T-cell (primary cell): ENCODE measurements around the gene ERG. TPM values are rescaled to one million over a fixed set of nuclear protein-coding genes. Genes with fewer than 3 reads are reported as not detected.

Experiments
- ATAC-seq, 4 experiments: fragments of 200-7000 bp in 3 of 4; fragments of 150-1000 bp in 1 of 4; cut with Tn5 transposase; replicated peaks in 1 of 4; 1 replicate in 3 of 4; 2 replicates in 1 of 4; pipeline ENCODE4 v1.10.0; 2021; ENCODE audit warnings: moderate library complexity in 3 of 4, mild to moderate bottlenecking in 2 of 4, moderate number of reproducible peaks in 1 of 4
- CTCF ChIA-PET, 2 donors: fragments of 300-600 bp; sonication (Branson Sonifier 250); formaldehyde crosslinking; loops; one replicate each; lab custom pipeline; 2022; ENCODE audit warnings: antibody characterized with exemption in 2 of 2; lab: Charles Lee
- POLR2A ChIA-PET, 2 donors: fragments of 300-600 bp; sonication (Branson Sonifier 250); formaldehyde crosslinking; loops; one replicate each; lab custom pipeline; 2022; ENCODE audit warnings: antibody characterized with exemption in 2 of 2; lab: Charles Lee
- DNase-seq, 35 experiments: peaks; one replicate each; pipeline versions ENCODE4 v3.0.0 to v3.0.0-alpha.2; 2013 to 2023
- H3K27ac ChIP-seq: one replicate; pipeline ENCODE4 v1.5.1; 2013; ENCODE audit warnings: low read length
- H3K27me3 ChIP-seq, 2 experiments: replicated peaks in 1 of 2; 1 replicate in 1 of 2; 2 replicates in 1 of 2; pipeline versions ENCODE4 v1.6.1 to v1.7.0; 2013; ENCODE audit warnings: low read length in 1 of 2, mixed read lengths in 1 of 2; ENCODE audit not compliant: control insufficient read depth in 2 of 2, insufficient read depth in 2 of 2; ENCODE audit errors: extremely low read depth in 1 of 2
- H3K36me3 ChIP-seq, 2 donors: 1 replicate in 1 of 2; 2 replicates in 1 of 2; pipeline versions ENCODE4 v1.6.1 to v1.7.0; 2013; ENCODE audit warnings: low read length in 1 of 2; ENCODE audit not compliant: control insufficient read depth in 2 of 2, insufficient read depth in 1 of 2; ENCODE audit errors: extremely low read depth in 1 of 2
- H3K4me1 ChIP-seq, 2 experiments: 1 replicate in 1 of 2; 2 replicates in 1 of 2; pipeline versions ENCODE4 v1.6.1 to v1.7.0; 2013; ENCODE audit warnings: low read length in 2 of 2, mixed read lengths in 1 of 2; ENCODE audit not compliant: insufficient read depth in 2 of 2, control insufficient read depth in 1 of 2; ENCODE audit errors: extremely low read depth in 1 of 2
- H3K4me3 ChIP-seq, 2 donors: 1 replicate in 1 of 2; 2 replicates in 1 of 2; pipeline versions ENCODE4 v1.5.1 to v1.7.0; 2013; ENCODE audit warnings: mild to moderate bottlenecking in 2 of 2, low read length in 1 of 2, moderate library complexity in 1 of 2; ENCODE audit not compliant: control insufficient read depth in 1 of 2; ENCODE audit errors: extremely low read depth in 1 of 2
- H3K9me3 ChIP-seq: 2 replicates; pipeline ENCODE4 v1.7.0; 2013
- H3K27ac Mint-ChIP-seq, 2 donors: one replicate each; pipeline ENCODE4 v1.8.0; 2020 to 2021; ENCODE audit warnings: mild to moderate bottlenecking in 2 of 2, mixed read lengths in 2 of 2
- H3K27me3 Mint-ChIP-seq, 2 donors: one replicate each; pipeline ENCODE4 v1.8.0; 2021 to 2022; ENCODE audit warnings: mixed read lengths in 2 of 2
- H3K36me3 Mint-ChIP-seq: one replicate; pipeline ENCODE4 v1.8.0; 2021; ENCODE audit warnings: mixed read lengths
- H3K4me1 Mint-ChIP-seq, 3 donors: one replicate each; pipeline ENCODE4 v1.8.0; 2020 to 2022; ENCODE audit warnings: mixed read lengths in 3 of 3, mild to moderate bottlenecking in 1 of 3
- H3K4me3 Mint-ChIP-seq, 3 donors: one replicate each; pipeline ENCODE4 v1.8.0; 2020 to 2022; ENCODE audit warnings: mild to moderate bottlenecking in 3 of 3, mixed read lengths in 3 of 3, moderate library complexity in 3 of 3
- H3K9me3 Mint-ChIP-seq, 3 donors: one replicate each; pipeline ENCODE4 v1.8.0; 2020 to 2022; ENCODE audit warnings: mixed read lengths in 3 of 3
- WGBS: methylation state at CpG from one replicate; pipeline ENCODE4 v1.1.5; 2013; ENCODE audit warnings: missing lambda C conversion rate; ENCODE audit not compliant: insufficient coverage; 5-methylcytosine and 5-hydroxymethylcytosine counted together
- total RNA-seq, 35 experiments: library from RNA in 6 of 35; stranded (reverse) in 6 of 35; fragments of 120-200 nt in 1 of 35; gene quantifications; one replicate each; pipeline versions ENCODE4 v1.2.1 to v1.2.4 and lab custom pipeline; 2013 to 2026

The ERG gene
- total RNA-seq, 5 donors from 2014 or later (not counting 1 experiment from before 2014, with no cell fraction given): 0.54 to 1.5 (median 0.85) TPM; not detected in 1

DNA sequence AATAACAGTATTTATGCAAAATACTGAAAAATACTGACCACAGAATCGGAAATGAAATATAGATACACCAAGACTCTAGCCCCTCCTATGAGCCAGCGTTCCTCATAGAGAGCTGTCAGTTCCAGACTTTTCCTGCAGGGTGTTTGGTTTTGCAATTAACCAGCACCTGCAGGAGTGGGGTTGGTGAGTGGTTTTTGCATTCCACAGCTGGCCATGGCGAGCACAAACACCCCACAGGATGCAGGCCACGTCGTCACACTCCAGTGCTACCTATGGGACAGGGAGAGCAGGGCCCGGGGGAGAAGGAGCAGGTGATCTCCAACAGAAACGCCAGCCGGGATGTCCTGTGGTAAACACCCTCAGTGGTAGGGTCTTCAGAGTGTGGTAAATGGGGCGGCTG, 94.1 kb downstream of the ERG start:
- CTCF ChIA-PET: no interaction called here
- H3K4me1 Mint-ChIP-seq: no peaks in the 10 kb centered on the region
- H3K27me3 ChIP-seq: peaks cover 0 to 11% of the 10 kb centered on the region in 2 experiments
- H3K36me3 Mint-ChIP-seq: no peaks in the 10 kb centered on the region
- H3K4me1 ChIP-seq: no peaks in the 10 kb centered on the region
- H3K9me3 ChIP-seq: no peaks in the 10 kb centered on the region
- DNase-seq: no peak
- H3K9me3 Mint-ChIP-seq: no peaks in the 10 kb centered on the region
- POLR2A ChIA-PET: no interaction called here
- no peaks in the 10 kb centered on the region for H3K36me3 ChIP-seq
- H3K4me3 ChIP-seq: no peak overlapping the region
- no peak overlapping the region for H3K27ac ChIP-seq
- no CpG with 5 or more reads among the region's 9 CpGs for WGBS
- no peak overlapping the region for H3K4me3 Mint-ChIP-seq
- ATAC-seq: no peak
- no peak overlapping the region for H3K27ac Mint-ChIP-seq
- H3K27me3 Mint-ChIP-seq: peaks cover 8 to 17% of the 10 kb centered on the region in 2 donors

DNA sequence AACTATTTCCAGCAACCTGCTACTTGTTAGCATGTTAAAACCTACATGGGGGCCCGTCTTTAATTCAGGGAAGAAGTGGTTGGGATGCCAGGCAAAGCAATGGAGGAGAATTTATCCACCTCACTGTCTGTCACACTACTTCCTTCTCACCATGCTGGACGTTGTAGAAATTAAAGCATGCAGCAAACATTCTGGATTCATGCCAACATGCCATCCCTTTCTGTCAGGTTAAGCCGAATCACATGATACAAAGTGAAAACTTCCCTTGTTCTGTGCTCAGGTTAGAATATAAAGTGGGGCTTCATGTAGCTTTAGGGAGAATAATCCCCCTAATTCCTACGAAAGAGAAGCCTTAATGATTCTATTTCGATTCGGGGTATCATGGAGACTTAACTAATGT, 95.5 kb downstream of the ERG start:
- no peaks in the 10 kb centered on the region for H3K36me3 ChIP-seq
- H3K4me3 Mint-ChIP-seq: no peak overlapping the region
- no peak overlapping the region for H3K27ac Mint-ChIP-seq
- ATAC-seq: no peak
- H3K27me3 Mint-ChIP-seq: peaks cover 8 to 17% of the 10 kb centered on the region in 2 donors
- no CpG with 5 or more reads among the region's 6 CpGs for WGBS
- ChIA-PET CTCF (no interaction called here), POLR2A (no interaction called here)
- H3K9me3 ChIP-seq: no peaks in the 10 kb centered on the region
- no peaks in the 10 kb centered on the region for H3K9me3 Mint-ChIP-seq
- DNase-seq: no peak
- no peaks in the 10 kb centered on the region for H3K4me1 ChIP-seq
- no peak overlapping the region for H3K4me3 ChIP-seq
- no peak overlapping the region for H3K27ac ChIP-seq
- H3K27me3 ChIP-seq: peaks cover 0 to 11% of the 10 kb centered on the region in 2 experiments
- no peaks in the 10 kb centered on the region for H3K4me1 Mint-ChIP-seq
- no peaks in the 10 kb centered on the region for H3K36me3 Mint-ChIP-seq

DNA sequence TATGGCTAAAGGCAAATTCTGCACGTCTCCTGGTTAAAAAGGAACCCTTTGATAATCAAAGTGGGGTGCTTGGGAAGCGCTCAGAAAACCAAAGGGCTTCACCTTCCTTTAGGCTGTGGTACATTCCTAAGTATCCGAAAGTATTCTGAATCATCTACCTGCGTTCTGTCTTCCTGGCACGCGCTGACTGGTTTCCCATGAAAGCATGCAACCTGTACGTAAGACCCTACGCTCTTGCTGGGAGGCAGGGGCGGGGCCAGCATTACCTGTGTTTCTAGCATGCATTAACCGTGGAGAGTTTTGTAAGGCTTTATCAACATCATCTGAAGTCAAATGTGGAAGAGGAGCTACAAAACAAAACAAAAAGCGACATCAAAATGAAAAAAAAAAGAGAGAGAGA, 96.0 kb downstream of the ERG start:
- peaks cover 8 to 17% of the 10 kb centered on the region in 2 donors for H3K27me3 Mint-ChIP-seq
- Histone ChIP-seq H3K27ac (no peak overlapping the region), H3K4me3 (no peak overlapping the region), H3K27me3 (peaks cover 0 to 11% of the 10 kb centered on the region in 2 experiments), H3K4me1 (no peaks in the 10 kb centered on the region), H3K9me3 (no peaks in the 10 kb centered on the region), H3K36me3 (no peaks in the 10 kb centered on the region)
- ATAC-seq (no peak), DNase-seq (no peak)
- H3K9me3 Mint-ChIP-seq: no peaks in the 10 kb centered on the region
- ChIA-PET CTCF (no interaction called here), POLR2A (interaction anchor here in 1 of 2 donors (0.6 kb wide), 1 partner anchor 1941 kb away, joined by 3 read pairs; no protein-coding TSS in a partner anchor)
- 77% methylated on average over 8 of the region's 11 CpGs for WGBS
- no peaks in the 10 kb centered on the region for H3K36me3 Mint-ChIP-seq
- no peak overlapping the region for H3K4me3 Mint-ChIP-seq
- no peaks in the 10 kb centered on the region for H3K4me1 Mint-ChIP-seq
- H3K27ac Mint-ChIP-seq: no peak overlapping the region

DNA sequence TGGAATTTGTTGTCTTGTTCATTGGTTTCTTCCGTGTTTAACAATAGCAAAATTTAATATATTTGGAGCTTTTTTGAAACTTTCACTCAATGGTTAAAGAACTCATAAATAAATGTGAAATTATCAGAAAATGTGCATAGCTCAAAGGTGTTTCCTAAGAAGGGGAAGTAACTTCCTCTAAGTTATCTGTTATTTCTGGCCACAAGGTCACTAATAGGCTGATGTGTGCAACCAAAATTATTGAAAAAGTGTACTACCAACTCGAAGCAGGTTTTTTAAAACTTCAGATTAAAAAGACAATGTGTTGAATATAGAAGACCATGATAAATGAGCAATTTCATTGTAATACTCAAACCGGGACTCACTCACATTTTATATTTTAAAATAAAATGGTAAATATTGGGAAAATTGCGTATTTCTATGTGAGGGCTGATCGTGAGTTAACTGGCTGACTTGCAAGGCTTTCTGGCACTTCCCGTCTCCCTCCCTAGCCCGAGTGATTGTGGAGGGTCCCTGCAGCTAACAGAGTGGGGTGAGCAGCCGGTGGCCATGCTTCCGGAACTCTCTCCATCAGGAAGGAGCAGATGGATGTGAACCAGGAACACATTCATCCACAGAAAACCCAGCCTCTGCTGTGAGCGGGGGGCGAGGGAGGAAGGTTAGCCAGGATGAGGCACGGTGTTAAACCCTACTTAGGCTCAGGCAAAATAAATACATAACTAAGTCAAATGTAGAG, 96.9 kb downstream of the ERG start:
- CTCF ChIA-PET: no interaction called here
- 92% methylated on average over 2 of the region's 12 CpGs for WGBS
- ATAC-seq: no peak

DNA sequence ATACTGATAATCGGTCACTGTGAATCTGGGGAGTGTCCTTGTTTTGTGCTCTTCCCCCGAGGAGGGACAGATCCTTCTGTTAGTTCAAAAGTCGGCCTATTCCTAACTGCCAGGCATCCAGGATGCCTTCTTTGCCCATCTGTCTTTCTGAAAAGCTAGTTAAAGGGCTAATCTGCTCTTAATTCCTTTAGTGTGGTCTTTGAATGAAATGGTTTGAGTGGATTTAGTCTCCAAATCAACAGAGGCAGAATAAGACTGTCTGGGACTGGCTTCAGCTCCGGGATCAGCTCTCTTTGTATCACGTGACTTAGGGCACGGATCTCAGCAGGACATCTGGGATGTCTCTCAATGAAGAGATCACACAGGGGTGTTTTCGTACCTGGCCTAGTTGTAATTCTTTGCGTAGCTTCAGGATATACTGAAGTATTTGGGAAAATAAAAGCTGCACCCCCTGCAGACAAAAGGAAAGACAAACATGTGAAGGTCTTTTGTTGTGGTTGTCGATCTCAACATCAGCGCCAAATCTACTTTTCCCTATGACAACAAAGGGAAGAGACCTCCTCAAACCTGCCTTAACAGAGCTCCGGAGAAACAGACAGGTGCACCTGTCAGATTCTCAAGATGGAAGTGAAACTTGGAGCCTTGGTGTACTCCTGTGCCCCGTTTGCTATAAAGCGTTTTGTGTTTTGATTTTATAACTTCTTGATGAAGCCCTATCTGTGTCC, 97.9 kb downstream of the ERG start:
- CTCF ChIA-PET: no interaction called here
- H3K36me3 Mint-ChIP-seq: no peaks in the 10 kb centered on the region
- peaks cover 20 to 24% of the 10 kb centered on the region in 2 donors for H3K27me3 Mint-ChIP-seq

More for the DNA sequence above, 96.9 kb downstream of the ERG start:
- Histone ChIP-seq H3K4me1 (no peaks in the 10 kb centered on the region), H3K27ac (no peak overlapping the region), H3K27me3 (peaks cover 0 to 11% of the 10 kb centered on the region in 2 experiments), H3K9me3 (no peaks in the 10 kb centered on the region), H3K36me3 (no peaks in the 10 kb centered on the region), H3K4me3 (no peak overlapping the region)
- Mint-ChIP-seq H3K27ac (no peak overlapping the region), H3K4me1 (no peaks in the 10 kb centered on the region), H3K27me3 (peaks cover 16 to 20% of the 10 kb centered on the region in 2 donors), H3K36me3 (no peaks in the 10 kb centered on the region), H3K9me3 (no peaks in the 10 kb centered on the region), H3K4me3 (no peak overlapping the region)
- POLR2A ChIA-PET: no interaction called here
- DNase-seq: no peak

DNA sequence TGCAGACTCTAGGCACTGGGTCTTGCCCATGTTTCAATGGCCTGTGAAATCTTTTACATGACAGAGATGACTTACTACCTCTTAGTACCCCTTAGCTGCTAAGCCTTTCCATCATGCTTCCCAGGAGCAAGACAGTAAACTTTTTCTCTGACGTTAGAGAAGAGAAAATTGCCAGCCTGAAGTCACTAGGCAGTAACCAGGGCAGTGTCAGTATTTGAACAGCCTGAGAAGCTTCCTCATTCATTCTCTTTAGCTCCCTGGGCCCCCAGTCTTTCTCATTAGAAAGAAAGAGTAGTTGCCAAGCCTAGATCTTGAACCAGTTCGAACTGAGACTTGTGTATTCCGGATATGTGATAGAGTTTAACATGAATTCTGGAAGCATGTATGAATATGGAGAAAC, 99.2 kb downstream of the ERG start:
- no peaks in the 10 kb centered on the region for H3K36me3 ChIP-seq
- Mint-ChIP-seq H3K4me1 (no peaks in the 10 kb centered on the region), H3K9me3 (no peaks in the 10 kb centered on the region), H3K36me3 (no peaks in the 10 kb centered on the region), H3K27ac (no peak overlapping the region), H3K27me3 (peaks cover 19 to 25% of the 10 kb centered on the region in 2 donors), H3K4me3 (no peak overlapping the region)
- DNase-seq (no peak), ATAC-seq (no peak)
- WGBS: 60% methylated on average over 1 of the region's 3 CpGs
- no peaks in the 10 kb centered on the region for H3K9me3 ChIP-seq
- H3K4me1 ChIP-seq: no peaks in the 10 kb centered on the region
- CTCF ChIA-PET: no interaction called here
- H3K27ac ChIP-seq: no peak overlapping the region
- POLR2A ChIA-PET: no interaction called here
- H3K4me3 ChIP-seq: no peak overlapping the region
- H3K27me3 ChIP-seq: peaks cover 0 to 4% of the 10 kb centered on the region in 2 experiments

More for the DNA sequence above, 97.9 kb downstream of the ERG start:
- ATAC-seq (no peak), DNase-seq (no peak)
- H3K4me1 ChIP-seq: no peaks in the 10 kb centered on the region
- H3K36me3 ChIP-seq: no peaks in the 10 kb centered on the region
- H3K9me3 ChIP-seq: no peaks in the 10 kb centered on the region
- Mint-ChIP-seq H3K27ac (no peak overlapping the region), H3K4me1 (no peaks in the 10 kb centered on the region), H3K4me3 (no peak overlapping the region), H3K9me3 (no peaks in the 10 kb centered on the region)
- H3K4me3 ChIP-seq: no peak overlapping the region
- peaks cover 0 to 10% of the 10 kb centered on the region in 2 experiments for H3K27me3 ChIP-seq
- H3K27ac ChIP-seq: no peak overlapping the region
- POLR2A ChIA-PET: no interaction called here
- WGBS: 37% methylated on average over 6 of the region's 13 CpGs
